GM19023 (cell line): Measurements from ENCODE around the gene COL26A1.

Experiments
- ATAC-seq: cut with Tn5 transposase; IDR thresholded peaks from one replicate; pipeline ENCODE4 v1.9.1; 2021; ENCODE audit warnings: mild to moderate bottlenecking, moderate library complexity; ENCODE audit not compliant: unreplicated experiment

Gene COL26A1

GRCh38 chr7:101368422-101369165 is 5.9 kb downstream of the COL26A1 start:
- ATAC-seq, result no peak

GRCh38 chr7:101370836-101371235 is 8.2 kb downstream of the COL26A1 start:
- no peak for ATAC-seq

GRCh38 chr7:101373812-101374614 is 11.3 kb downstream of the COL26A1 start:
- ATAC-seq, result no peak

- ATAC-seq, result no peak
Measured at GRCh38 chr7:101374990-101375389, 12.3 kb downstream of the COL26A1 start.

GRCh38 chr7:101376601-101377000 is 13.9 kb downstream of the COL26A1 start:
- no peak for ATAC-seq

- ATAC-seq, result no peak
Measured at GRCh38 chr7:101377189-101377736, 14.6 kb downstream of the COL26A1 start.

GRCh38 chr7:101378751-101379174 is 16.1 kb downstream of the COL26A1 start:
- no peak for ATAC-seq

GRCh38 chr7:101379302-101379701 is 16.6 kb downstream of the COL26A1 start:
- ATAC-seq, result no peak

GRCh38 chr7:101381549-101382111 is 19.0 kb downstream of the COL26A1 start:
- ATAC-seq, result no peak

GRCh38 chr7:101382937-101383336 is 20.3 kb downstream of the COL26A1 start:
- ATAC-seq, result no peak

GRCh38 chr7:101386177-101386557 is 23.5 kb downstream of the COL26A1 start:
- no peak for ATAC-seq

GRCh38 chr7:101386558-101387231 is 24.0 kb downstream of the COL26A1 start:
- no peak for ATAC-seq

GRCh38 chr7:101390901-101391301 is 28.2 kb downstream of the COL26A1 start:
- peak; percentile 94 for ATAC-seq

GRCh38 chr7:101391991-101392390 is 29.3 kb downstream of the COL26A1 start:
- ATAC-seq, result no peak

- ATAC-seq, result no peak
Measured at GRCh38 chr7:101393865-101394264, 31.2 kb downstream of the COL26A1 start.

- no peak for ATAC-seq
Measured at GRCh38 chr7:101395376-101395775, 32.7 kb downstream of the COL26A1 start.

- ATAC-seq, result no peak
Measured at GRCh38 chr7:101397243-101397642, 34.6 kb downstream of the COL26A1 start.

GRCh38 chr7:101397770-101398324 is 35.2 kb downstream of the COL26A1 start:
- ATAC-seq, result no peak

- no peak for ATAC-seq
Measured at GRCh38 chr7:101398396-101399289, 36.0 kb downstream of the COL26A1 start.

- no peak for ATAC-seq
Measured at GRCh38 chr7:101399759-101400158, 37.1 kb downstream of the COL26A1 start.
